Stimulated activated CD4-positive, alpha-beta T cell treated with anti-CD3 and anti-CD28 coated beads, Interleukin-12 subunit alpha, Interleukin-12 subunit beta, amount 100 ng/mL, for 24 hours (primary cell): ENCODE results near the gene SAMD4A.
A peak's percentile ranks its signal among the peaks of the same experiment; 100 is the strongest.

Experiments
- DNase-seq, 2 experiments: peaks; one replicate each; pipeline ENCODE4 v3.0.0-alpha.2; 2020; ENCODE audit warnings: low read depth in 2 of 2

SAMD4A gene

DNA sequence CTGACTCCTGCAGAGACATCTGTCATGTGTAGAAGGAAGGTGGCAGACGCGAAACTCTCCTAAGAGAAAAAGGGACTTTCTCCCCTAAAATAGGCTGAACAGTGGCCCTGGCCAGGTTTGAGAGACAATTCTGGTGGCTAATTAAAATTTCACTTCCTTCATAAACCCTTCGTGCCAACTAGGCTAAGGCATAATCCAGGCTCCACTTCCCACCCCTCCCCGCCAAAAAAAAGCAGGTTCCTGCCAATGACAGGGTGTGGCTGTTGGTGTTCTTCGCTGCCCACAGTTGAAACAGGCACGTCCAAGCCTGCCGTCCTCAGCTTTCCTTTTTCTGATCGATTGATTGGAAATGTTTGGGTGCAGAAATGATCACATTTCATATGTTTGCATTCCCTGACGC, 191.1 kb downstream of the SAMD4A start:
- DNase-seq, result no peak

DNA sequence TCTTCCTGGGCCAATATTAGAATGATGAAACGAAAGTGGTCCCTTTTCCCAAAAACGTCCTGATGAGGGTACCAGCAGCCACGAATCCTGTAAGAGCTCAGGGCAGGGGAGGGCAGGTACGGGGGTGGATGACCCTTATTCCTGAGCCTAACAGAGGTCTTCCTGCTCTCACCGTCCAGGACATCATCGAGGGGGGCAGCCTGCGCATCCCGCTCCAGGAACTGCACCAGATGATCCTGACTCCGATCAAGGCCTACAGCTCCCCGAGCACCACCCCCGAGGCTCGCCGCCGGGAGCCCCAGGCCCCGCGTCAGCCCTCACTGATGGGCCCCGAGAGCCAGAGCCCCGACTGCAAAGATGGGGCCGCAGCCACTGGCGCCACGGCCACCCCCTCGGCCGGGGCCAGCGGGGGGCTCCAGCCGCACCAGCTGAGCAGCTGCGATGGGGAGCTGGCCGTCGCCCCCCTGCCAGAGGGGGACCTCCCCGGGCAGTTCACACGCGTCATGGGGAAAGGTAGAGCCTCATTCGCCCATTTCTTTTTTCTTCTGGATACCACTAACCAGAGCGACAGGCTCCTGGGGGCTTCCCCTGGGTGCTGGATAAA, 193.2 kb downstream of the SAMD4A start:
- DNase-seq, result no peak

DNA sequence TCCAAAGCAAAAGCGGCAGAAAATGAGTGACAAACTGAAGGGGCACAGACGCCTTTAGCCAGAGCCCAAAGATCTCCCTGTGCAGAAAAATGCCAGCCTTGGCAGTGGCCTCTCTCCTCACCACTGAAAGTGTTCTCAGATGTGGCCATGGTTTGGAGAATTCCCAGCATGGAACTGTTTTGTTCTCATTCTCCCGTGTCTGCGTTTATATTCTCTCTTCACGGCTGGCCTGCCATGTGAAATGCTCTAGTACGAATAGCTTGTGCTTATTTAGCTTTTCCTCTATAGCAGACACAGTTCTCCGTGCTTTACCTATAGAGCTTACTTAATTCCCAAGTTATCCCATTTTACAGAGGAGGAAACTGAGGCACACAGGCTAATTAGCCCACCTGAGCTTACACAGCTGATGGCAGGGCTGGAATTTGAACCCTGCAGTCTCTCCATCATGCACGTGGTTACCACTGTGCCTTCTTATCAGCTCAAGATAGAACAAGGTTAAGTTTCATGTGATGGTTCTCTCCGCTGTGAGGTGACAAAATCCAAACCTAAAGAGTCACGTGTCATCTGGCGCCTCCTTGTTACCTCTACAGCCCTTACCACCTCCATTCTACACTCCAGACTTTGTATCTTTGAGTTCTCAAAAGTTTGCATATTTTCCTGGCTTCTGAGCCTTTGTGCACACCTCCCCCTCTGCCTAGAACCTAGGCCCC, 194.1 kb downstream of the SAMD4A start:
- DNase-seq, result no peak

GRCh38 chr14:54761835-54762234, 194.9 kb downstream of the SAMD4A start:
- no peak for DNase-seq

- no peak for DNase-seq
These were observed 195.4 kb downstream of the SAMD4A start for GRCh38 chr14:54762296-54762695.

DNA sequence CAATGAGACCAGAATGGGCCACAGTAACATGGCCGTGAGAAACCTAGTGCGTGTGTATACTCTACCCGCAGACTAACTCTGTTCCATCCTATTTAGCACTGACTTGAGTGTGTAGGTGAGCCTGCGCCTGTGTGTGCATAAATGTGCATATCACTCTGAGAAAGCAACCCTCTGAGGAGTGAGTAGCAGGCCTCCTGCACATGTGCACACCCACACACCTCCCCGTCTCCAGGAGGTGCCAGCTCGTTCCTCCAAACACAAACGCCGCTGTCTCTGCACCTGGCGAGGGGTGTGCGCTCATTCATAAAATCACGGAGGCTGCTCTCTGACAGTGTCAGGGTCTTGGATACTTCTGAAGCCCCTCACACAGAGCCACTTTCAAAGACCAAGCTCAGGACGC, 196.8 kb downstream of the SAMD4A start:
- DNase-seq, result no peak

- no peak for DNase-seq
These were observed 199.6 kb downstream of the SAMD4A start for GRCh38 chr14:54766276-54767138.

GRCh38 chr14:54767139-54767431, 200.2 kb downstream of the SAMD4A start:
- DNase-seq, result no peak

GRCh38 chr14:54767450-54767849, 200.5 kb downstream of the SAMD4A start:
- DNase-seq, result no peak

DNA sequence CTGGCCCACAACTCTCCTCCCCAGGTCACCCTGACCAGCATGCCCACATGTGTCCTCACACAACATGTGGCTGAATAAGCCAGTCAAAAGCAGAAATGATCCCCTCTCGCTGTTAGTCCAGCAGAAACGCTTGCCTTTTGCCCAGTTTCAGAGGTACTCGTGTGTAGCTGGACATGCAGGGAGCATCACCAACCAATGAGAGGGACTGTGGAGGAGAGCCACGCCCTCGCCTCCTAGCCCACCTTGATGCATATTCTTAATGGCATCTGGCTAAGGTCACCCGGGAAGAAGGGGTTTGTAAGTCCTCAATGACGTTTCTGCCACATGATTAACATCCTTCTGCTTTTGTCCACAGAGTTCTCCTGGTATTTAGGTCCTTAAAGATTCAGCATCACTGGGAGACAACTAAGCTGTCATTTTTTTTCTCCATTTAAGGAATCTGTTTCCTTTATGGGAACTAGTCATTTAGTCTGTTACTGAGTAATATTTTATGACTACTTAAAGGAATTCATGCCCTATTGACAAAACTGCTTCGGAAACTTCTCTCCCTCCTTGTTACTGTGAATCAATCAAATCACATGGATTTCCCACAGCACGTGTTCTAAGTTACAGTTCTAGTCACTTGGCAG, 201.7 kb downstream of the SAMD4A start:
- DNase-seq, result no peak

DNA sequence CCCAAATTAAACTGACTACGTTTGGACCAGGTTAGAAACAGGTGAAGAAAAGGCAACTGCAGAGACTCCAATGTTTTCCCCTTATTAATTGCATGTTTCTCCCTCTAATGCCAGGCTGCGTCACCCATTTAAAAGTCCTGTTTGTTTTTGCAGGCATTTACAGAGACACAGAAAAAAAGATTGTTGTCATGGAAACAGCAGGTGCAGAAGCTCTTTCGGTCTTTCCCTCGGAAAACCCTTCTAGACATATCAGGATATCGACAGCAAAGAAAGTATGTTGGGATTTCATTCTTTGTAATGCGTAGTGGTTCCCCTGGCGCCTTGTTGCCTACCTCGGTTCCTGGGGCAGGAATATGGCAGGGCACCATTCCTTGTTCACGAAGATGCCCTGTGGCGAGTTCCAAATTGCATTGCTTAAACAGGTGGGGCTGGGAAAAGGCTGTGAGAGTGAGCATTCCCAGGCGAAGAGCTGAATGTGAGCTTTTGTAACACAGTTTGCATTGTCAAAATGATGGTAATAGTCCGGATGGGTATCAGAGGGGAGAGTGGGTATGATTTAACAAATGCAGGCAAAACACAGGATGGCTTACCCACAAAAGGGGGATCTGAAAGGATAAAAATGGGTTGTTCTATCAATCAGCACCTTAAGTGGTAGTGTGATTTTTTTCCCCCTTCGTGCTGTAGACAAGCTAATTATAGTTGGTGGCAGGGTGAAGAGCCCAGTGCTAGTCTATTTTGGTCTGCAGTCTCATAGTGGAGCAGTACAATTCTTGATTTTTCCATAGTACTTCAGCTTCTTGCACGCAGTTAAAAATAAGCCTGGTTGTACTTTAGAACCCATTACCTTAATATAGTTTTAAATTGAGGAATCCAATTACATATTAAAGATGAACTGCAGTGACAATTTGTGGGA, 203.3 kb downstream of the SAMD4A start:
- no peak for DNase-seq

DNA sequence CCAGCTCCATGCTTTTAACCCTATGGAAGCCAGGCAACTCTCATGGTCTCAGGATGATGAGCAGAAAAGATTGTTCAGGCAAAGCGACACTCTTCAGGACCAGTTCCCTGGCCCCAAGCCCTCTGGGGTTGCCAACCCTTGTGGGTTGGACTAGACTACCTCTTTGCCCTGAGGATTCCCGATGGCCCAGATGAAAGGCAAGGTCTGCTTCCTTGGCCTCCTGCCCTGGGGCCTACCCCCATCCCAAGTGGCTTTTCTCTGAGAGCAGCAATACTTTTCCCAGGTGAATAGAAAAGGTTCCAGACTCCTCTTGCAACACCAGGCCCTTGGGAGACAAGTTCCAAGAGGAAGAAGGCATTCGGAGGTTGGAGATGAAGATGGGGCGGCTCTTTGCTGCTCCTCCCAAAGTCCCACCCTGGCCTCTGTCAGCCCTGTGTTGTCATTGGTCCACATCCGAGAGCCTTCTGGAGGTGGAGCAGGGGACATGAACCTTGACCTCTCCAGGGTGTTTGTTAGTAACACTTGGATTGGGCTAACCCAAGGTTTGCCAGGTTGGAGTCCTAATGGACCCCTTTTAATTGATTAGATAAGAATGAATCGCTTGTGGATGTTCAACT, 204.6 kb downstream of the SAMD4A start:
- DNase-seq, result no peak

GRCh38 chr14:54772451-54772881, 205.5 kb downstream of the SAMD4A start:
- no peak for DNase-seq

DNA sequence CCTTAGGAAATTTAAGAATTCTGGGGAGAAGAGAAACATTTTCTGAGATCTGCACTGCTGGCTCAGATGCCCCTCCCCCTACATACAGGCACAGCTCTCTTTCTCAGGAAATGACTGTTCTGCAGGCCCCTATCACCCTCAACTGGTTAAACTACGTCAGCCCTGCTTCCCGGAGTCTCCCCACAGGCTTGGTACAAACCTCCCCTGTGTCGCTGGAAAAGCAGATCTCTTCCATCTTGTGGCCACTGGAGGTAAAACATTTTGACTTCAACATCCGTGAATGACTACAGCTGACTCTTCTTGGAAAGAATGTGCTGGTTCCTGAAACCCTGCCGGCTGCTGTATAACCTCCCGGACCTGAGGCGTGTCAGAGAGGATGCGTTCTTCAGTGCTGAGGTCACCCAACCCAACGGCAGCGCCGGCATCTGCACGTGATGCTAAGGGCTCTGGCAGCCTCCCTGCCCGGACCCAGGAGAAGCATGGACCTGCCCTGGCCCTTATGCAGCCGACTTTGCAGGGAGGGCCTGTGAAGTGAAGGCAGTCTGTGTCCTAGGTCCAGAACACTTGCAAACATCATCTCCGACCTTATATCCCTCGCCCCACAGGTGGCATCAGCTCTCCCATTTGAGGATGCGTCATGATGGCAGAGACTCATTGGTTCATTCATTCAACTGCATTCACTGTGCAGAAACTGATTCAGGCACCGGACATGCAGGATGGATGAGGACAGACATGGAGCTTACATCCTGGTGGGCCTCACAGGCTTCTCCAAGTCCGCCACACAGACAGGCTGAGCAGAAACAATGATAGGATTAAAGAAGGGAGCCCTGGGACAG, 206.5 kb downstream of the SAMD4A start:
- DNase-seq, result peak; percentile 55 to 69

DNA sequence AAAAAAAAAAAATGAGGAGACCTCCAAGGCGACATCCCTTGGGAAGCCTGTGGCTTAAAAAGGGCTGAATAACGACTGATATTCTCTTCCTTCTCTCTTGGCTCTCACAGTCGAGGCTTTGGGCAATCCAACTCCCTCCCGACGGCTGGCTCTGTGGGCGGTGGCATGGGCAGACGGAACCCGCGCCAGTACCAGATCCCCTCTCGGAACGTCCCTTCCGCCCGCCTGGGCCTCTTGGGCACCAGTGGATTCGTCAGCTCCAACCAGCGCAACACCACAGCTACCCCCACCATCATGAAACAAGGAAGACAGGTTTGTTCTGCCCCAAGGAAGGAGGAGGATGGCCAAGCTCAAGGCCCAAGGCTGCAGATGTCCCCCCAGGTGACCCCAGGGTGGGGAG, 207.9 kb downstream of the SAMD4A start:
- no peak for DNase-seq

DNA sequence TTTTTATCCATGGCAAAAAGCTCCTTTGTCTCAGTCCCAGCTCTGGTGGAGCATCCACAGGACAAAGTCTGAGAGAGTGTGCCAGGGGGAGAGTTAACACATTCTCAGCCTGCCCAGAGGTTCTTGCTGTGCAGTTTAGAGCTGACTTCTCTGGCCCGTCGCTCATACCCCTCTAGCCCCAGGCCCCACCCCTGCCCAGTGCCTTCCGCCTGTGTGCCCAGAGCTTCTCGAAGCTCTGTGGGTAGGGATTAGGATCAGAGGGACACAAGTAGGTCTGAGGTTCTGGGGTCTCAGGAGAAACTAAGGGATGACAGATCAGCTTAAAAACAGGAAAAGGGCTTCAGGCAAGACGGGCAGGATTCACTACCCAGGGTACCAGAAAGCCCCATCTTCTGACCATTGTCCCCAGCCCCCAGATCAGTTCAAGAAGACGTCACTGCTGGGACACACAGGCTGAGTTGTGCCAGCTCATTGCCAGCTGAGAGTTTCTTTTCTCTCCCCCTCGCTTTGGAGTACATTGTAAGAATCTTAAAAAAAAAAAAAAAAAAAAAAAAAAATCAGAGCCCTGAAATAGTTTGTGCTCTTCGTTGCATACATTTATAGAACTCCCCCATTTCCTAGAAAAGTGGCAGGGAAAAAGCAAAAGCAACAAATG, 208.7 kb downstream of the SAMD4A start:
- DNase-seq, result no peak

GRCh38 chr14:54776361-54777001, 209.6 kb downstream of the SAMD4A start:
- DNase-seq, result peak; percentile 58 to 85

DNA sequence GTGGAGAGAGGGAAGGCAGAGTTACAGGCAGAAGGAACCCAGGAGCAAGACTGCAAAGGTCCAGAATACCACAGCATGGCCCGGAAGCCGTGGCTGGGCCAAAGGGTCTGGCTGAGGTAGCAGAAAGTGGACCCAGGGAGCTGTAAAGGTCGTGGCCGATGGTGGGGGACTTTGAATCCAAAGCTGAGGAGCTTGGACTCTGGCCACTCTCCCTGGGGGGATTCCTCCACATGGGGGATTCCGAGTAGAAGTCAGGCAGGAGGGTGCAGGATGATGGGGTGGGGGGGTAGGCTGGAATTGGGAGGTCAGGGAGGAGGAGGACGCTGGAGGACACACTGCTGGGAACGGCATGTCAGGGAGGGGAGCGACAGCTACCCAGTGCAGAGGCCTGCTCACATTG, 210.5 kb downstream of the SAMD4A start:
- DNase-seq, result no peak
